Stimulated activated CD4-positive, alpha-beta T cell treated with anti-CD3 and anti-CD28 coated beads, Interleukin-2, amount 100 ng/mL, for 48 hours (primary cell): ENCODE data around the gene SYNPR.
A peak's percentile ranks its signal among the peaks of the same experiment; 100 is the strongest.

ENCODE experiments used
- DNase-seq, 2 donors: peaks; one replicate each; pipeline ENCODE4 v3.0.0-alpha.2; 2020

SYNPR gene

GRCh38 chr3:63308072-63308471 is 30.0 kb downstream of the SYNPR start:
- DNase-seq, result no peak

- DNase-seq, result no peak
Observed at GRCh38 chr3:63309768-63310167, 31.7 kb downstream of the SYNPR start.

GRCh38 chr3:63323766-63324165 is 45.7 kb downstream of the SYNPR start:
- DNase-seq, result no peak

GRCh38 chr3:63324621-63325020 is 46.5 kb downstream of the SYNPR start:
- DNase-seq, result no peak

GRCh38 chr3:63325386-63325785 is 47.3 kb downstream of the SYNPR start:
- no peak for DNase-seq

- DNase-seq, result no peak
Observed at GRCh38 chr3:63328365-63328764, 50.3 kb downstream of the SYNPR start.

GRCh38 chr3:63331520-63331919 is 53.4 kb downstream of the SYNPR start:
- DNase-seq, result no peak

GRCh38 chr3:63333815-63334214 is 55.7 kb downstream of the SYNPR start:
- DNase-seq, result no peak

GRCh38 chr3:63338351-63338750 is 60.2 kb downstream of the SYNPR start:
- no peak for DNase-seq

- peak; percentile 7 to 32 for DNase-seq
Observed at GRCh38 chr3:63343674-63344073, 65.6 kb downstream of the SYNPR start.

GRCh38 chr3:63344661-63345060 is 66.6 kb downstream of the SYNPR start:
- no peak for DNase-seq

GRCh38 chr3:63349583-63350573 is 71.8 kb downstream of the SYNPR start:
- DNase-seq, result peak; percentile 12 to 15

GRCh38 chr3:63351159-63352007 is 73.3 kb downstream of the SYNPR start:
- DNase-seq, result no peak

- no peak for DNase-seq
Observed at GRCh38 chr3:63352008-63352279, 73.8 kb downstream of the SYNPR start.

- DNase-seq, result no peak
Observed at GRCh38 chr3:63353383-63353782, 75.3 kb downstream of the SYNPR start.

GRCh38 chr3:63354160-63354559 is 76.1 kb downstream of the SYNPR start:
- DNase-seq, result no peak

- no peak for DNase-seq
Observed at GRCh38 chr3:63355809-63356208, 77.7 kb downstream of the SYNPR start.

- DNase-seq, result no peak
Observed at GRCh38 chr3:63364495-63364894, 86.4 kb downstream of the SYNPR start.

- DNase-seq, result no peak
Observed at GRCh38 chr3:63364910-63365309, 86.8 kb downstream of the SYNPR start.

- DNase-seq, result no peak
Observed at GRCh38 chr3:63365671-63366070, 87.6 kb downstream of the SYNPR start.

- DNase-seq, result no peak
Observed at GRCh38 chr3:63370094-63370493, 92.0 kb downstream of the SYNPR start.

- DNase-seq, result no peak
Observed at GRCh38 chr3:63383040-63383439, 104.9 kb downstream of the SYNPR start.

- DNase-seq, result no peak
Observed at GRCh38 chr3:63384382-63384781, 106.3 kb downstream of the SYNPR start.

- DNase-seq, result no peak
Observed at GRCh38 chr3:63385629-63386028, 107.5 kb downstream of the SYNPR start.
